GM12878 (cell line): ENCODE results near the gene GUK1.

Source experiments
- CBFB ChIP-seq: IDR thresholded peaks from 2 replicates; pipeline ENCODE4 v1.6.1; 2016; ENCODE audit warnings: antibody characterized with exemption, low read depth
- CHD1 ChIP-seq: IDR thresholded peaks from 2 replicates; pipeline ENCODE4 v1.6.1; 2012; ENCODE audit warnings: low read depth, low read length, improper control_type of control experiment
- CHD2 ChIP-seq: IDR thresholded peaks from 2 replicates; pipeline ENCODE4 v1.6.1; 2011; ENCODE audit warnings: low read depth, low read length, improper control_type of control experiment, borderline replicate concordance
- CTCF ChIP-seq, 3 experiments: IDR thresholded peaks in 2 of 3; conservative IDR thresholded peaks in 1 of 3; 2 replicates each; pipeline ENCODE4 v1.5.1; 2011; ENCODE audit warnings: low read depth in 3 of 3, low read length in 3 of 3, mild to moderate bottlenecking in 3 of 3, control low read depth in 2 of 3, moderate library complexity in 2 of 3, inconsistent platforms in 1 of 3, mixed read lengths in 1 of 3; ENCODE audit not compliant: control insufficient read depth in 2 of 3, insufficient read depth in 1 of 3; ENCODE audit errors: extremely low read depth in 1 of 3
- EZH2 ChIP-seq: IDR thresholded peaks from 2 replicates; pipeline ENCODE4 v1.6.1; 2012; ENCODE audit warnings: low read depth, mild to moderate bottlenecking, control low read depth, inconsistent platforms, low read length, borderline replicate concordance; ENCODE audit not compliant: control insufficient read depth
- HCFC1 ChIP-seq: fragments of 150-350 bp; IDR thresholded peaks from 2 replicates; pipeline ENCODE4 v1.6.1; 2014; ENCODE audit warnings: low read length
- JUND ChIP-seq: IDR thresholded peaks from 2 replicates; pipeline ENCODE4 v1.6.1; 2012; ENCODE audit warnings: low read depth, mild to moderate bottlenecking, low read length, improper control_type of control experiment, moderate library complexity
- POLR2A ChIP-seq: IDR thresholded peaks from 2 replicates; pipeline ENCODE4 v1.6.1; 2011; ENCODE audit warnings: low read depth, mild to moderate bottlenecking, low read length
- SUZ12 ChIP-seq: fragments of 200-600 bp; sonication (generic); IDR thresholded peaks from one replicate; pipeline ENCODE4 v1.6.1; 2018; ENCODE audit warnings: antibody characterized with exemption, mild to moderate bottlenecking; ENCODE audit not compliant: unreplicated experiment
- TBL1XR1 ChIP-seq: IDR thresholded peaks from 2 replicates; pipeline ENCODE4 v1.6.1; 2012; ENCODE audit warnings: low read depth, low read length, improper control_type of control experiment

DNA sequence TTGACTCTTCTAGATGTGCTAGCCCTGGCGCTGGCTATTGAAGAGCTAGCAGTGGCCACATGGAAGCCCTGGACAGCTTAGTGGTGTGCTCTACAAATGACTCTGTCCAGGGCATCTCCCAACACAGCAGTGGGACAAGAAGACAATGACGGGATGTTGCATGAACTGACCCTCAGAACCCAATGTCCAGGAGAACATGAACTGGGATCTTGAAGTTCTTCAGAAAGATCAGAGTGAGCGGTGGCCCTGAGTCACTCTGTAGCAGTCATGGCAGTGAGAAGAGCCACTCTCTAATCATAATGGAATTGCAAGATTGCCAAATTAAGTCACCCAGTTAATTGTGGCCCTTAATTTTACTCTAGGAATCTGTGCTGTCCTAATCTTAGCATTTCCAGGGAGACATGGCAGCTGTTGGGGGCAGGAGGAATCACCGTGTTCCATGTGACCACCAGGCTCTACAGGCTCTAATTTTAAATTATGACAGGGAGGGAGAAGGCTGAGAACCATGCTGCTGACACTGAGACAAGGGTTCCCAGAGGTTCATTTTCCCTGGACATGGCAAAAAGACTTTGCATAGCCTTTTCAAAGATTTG, 57.6 kb downstream of the GUK1 start:
- TF ChIP-seq JUND (no peak), SUZ12 (no peak), CTCF (IDR thresholded peaks at IDR 0.05 in 2 of 3, conservative IDR thresholded peaks at IDR 0.05 in 1 of 3; ENCODE audit: control insufficient read depth in 2 of 3, extremely low read depth in 1 of 3, insufficient read depth in 1 of 3, low read depth in 3 of 3, low read length in 3 of 3) (no peak), CHD1 (no peak), HCFC1 (no peak), CHD2 (no peak), TBL1XR1 (no peak), POLR2A (no peak), CBFB (no peak), EZH2 (no peak)
